AG04449 (cell line): ENCODE results near the gene UNC45A.

ENCODE experiments used
- CTCF ChIA-PET: fragments of 350-600 bp; formaldehyde crosslinking; extraction: SDS; loops from one replicate; lab custom pipeline; 2021; ENCODE audit warnings: antibody characterized with exemption; lab: Yijun Ruan, JAX
- POLR2A ChIA-PET: fragments of 400-600, 350-600 bp; formaldehyde crosslinking; extraction: SDS; loops from one replicate; lab custom pipeline; 2020; ENCODE audit warnings: antibody characterized with exemption, inconsistent platforms; lab: Yijun Ruan, JAX
- DNase-seq: peaks from one replicate; pipeline ENCODE4 v3.0.0-alpha.2; 2010; ENCODE audit warnings: low read depth, low spot score
- H3K4me3 ChIP-seq: 2 replicates; pipeline ENCODE4 v1.5.1; 2011; ENCODE audit warnings: low read depth, mild to moderate bottlenecking, control low read depth, low read length
- TF ChIP-seq, protein P1 (sequence below): IDR thresholded peaks from one replicate; pipeline ENCODE4 v1.5.1; 2011; ENCODE audit warnings: mild to moderate bottlenecking, moderate library complexity, low read length, control low read depth, inconsistent platforms; ENCODE audit not compliant: insufficient read depth; ENCODE audit errors: missing control alignments

UNC45A gene

DNA sequence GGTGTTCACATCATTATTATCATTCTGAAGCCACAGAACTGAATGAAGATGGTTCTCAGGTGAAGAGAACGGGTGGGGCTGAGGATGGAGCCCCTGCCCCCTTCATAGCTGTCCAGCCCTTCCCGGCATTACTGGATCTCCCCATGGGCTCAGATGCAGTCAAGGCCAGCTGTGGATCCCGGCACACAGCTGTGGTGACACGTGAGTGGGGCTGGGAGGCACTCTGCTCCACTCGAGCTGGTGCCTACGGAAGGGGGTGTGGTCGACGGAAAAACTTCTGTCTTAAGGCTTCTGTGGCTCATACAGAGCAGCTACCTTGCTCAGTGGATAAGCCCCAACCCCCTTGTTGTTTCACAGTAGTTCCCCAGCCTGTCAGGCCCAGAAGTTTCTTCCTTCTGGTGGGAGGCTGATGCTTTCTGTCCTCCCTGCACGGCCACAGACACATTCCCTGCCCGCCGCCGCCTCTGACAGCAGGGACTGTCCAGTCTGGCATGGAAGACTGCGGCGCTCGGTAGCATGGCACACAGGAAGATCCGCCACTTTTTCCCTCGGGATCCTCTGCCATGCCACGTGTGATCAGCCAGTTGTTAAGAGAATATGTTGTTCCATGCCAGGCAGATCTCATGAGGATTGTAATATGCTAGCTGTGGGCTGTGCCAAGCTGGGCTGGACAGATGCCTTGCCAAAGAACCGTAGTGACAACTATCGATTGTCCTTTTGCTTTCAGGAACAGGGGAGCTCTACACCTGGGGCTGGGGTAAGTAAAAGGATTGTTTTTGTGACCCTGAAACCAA lies 25.4 kb downstream of the UNC45A start:
- no peak for DNase-seq
- ChIA-PET CTCF (interaction anchor here (6.9 to 21.6 kb wide), 4 partner anchors 8 to 89 kb away, joined by 101 to 479 read pairs (median 181); partner anchors contain the start of genes HDDC3 and UNC45A), POLR2A (no interaction called here)

DNA sequence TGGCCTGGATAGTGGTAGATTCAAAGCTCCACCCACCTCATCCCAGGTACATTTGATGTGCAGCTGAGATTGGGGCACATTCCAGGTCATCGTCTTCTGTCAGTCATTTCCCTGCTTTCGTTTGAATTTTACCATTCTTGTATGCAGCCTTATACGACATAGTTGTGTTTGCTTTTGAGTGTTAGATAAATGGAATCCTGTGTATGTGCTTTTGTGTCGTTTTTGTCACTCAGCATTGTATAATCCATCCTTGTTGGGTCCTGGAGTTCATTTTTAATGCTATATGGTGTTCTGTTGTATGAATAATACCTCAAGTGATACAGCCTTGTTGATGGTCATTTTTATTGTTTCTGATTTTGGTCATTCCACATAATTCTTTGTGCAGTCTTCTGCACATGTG lies 26.9 kb downstream of the UNC45A start:
- TF ChIP-seq, protein P1, sequence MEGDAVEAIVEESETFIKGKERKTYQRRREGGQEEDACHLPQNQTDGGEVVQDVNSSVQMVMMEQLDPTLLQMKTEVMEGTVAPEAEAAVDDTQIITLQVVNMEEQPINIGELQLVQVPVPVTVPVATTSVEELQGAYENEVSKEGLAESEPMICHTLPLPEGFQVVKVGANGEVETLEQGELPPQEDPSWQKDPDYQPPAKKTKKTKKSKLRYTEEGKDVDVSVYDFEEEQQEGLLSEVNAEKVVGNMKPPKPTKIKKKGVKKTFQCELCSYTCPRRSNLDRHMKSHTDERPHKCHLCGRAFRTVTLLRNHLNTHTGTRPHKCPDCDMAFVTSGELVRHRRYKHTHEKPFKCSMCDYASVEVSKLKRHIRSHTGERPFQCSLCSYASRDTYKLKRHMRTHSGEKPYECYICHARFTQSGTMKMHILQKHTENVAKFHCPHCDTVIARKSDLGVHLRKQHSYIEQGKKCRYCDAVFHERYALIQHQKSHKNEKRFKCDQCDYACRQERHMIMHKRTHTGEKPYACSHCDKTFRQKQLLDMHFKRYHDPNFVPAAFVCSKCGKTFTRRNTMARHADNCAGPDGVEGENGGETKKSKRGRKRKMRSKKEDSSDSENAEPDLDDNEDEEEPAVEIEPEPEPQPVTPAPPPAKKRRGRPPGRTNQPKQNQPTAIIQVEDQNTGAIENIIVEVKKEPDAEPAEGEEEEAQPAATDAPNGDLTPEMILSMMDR, result no peak
- H3K4me3 ChIP-seq, result no peak overlapping the region
- ChIA-PET POLR2A (no interaction called here), CTCF (interaction anchor here (1.4 to 11.5 kb wide), 3 partner anchors 18 to 310 kb away, joined by 5 to 193 read pairs (median 169); no protein-coding TSS in a partner anchor)
- DNase-seq, result no peak

More for the DNA sequence above, 25.4 kb downstream of the UNC45A start:
- no peak overlapping the region for H3K4me3 ChIP-seq
- TF ChIP-seq, protein P1, result no peak

DNA sequence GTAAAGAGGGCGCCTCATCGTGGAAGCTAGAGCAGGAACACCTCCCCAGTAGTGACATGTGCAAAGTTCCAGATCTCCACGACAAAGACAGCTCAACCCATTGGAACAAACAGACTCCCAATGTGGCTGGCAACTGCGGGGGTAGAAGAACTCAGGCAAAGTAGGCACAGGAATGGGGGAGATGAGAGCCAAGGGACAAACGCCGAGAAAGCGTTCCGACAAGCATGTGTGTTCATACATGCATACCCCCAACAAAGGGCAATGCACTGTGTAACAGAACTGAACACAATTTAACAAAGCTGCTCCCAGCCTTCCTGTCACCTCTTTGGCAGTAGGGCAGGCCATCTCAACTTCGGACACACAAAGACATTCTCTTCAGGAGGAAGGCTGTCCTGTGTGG lies 31.2 kb downstream of the UNC45A start:
- TF ChIP-seq, protein P1, result no peak
- ChIA-PET CTCF (interaction anchor here (0.7 to 6.7 kb wide), 3 partner anchors 9 to 85 kb away, joined by 3 to 101 read pairs (median 5); partner anchors contain the start of gene RCCD1), POLR2A (no interaction called here)
- DNase-seq, result no peak
- H3K4me3 ChIP-seq, result no peak overlapping the region

DNA sequence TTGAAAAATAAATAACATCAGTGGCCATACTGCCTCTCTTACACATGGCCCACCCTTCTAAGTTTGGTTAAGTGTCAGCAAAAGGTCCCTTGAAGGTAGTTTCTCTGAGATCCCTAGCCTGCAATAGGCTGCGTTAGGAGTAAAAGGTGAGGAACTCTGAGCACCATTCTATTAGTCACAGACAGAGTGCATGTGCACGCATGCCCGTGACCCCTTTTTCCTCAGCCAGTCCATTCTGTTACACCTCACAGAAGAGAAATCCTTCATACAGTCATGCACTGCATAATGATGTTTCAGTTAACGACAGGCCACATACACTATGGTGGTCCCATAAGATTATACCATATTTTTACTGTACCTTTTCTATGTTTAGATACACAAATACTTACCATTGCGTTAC lies 32.1 kb downstream of the UNC45A start:
- no peak overlapping the region for H3K4me3 ChIP-seq
- ChIA-PET POLR2A (no interaction called here), CTCF (interaction anchor here (0.8 to 6.7 kb wide), 4 partner anchors 10 to 82 kb away, joined by 3 to 101 read pairs (median 4); partner anchors contain the start of genes RCCD1 and UNC45A)
- no peak for DNase-seq
- TF ChIP-seq, protein P1, result no peak

DNA sequence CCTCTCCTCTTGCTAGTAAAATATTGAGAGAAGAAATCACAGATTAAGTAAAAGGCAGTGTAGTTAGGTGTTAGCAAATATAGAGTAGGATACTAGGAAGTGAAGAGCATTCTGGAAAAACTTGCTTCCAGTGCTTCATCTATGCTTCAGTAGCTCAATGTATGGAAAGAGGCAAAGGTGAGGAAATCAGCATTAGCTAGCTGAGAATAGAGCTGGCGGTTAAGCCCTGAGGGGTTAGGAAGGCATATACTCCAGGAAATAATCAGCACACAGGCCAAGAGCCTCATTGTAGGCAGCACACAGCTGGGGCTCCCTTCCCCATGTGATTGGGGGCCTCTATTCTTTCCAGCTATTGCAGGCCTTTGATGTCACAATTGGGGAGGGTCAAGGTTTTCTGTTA lies 33.3 kb downstream of the UNC45A start:
- no peak overlapping the region for H3K4me3 ChIP-seq
- CTCF ChIA-PET, result interaction anchor here (1.1 to 6.7 kb wide), 2 partner anchors 11 to 82 kb away, joined by 5 to 101 read pairs; partner anchors contain the start of gene RCCD1
- TF ChIP-seq, protein P1, result no peak
- DNase-seq, result no peak
- POLR2A ChIA-PET, result no interaction called here

DNA sequence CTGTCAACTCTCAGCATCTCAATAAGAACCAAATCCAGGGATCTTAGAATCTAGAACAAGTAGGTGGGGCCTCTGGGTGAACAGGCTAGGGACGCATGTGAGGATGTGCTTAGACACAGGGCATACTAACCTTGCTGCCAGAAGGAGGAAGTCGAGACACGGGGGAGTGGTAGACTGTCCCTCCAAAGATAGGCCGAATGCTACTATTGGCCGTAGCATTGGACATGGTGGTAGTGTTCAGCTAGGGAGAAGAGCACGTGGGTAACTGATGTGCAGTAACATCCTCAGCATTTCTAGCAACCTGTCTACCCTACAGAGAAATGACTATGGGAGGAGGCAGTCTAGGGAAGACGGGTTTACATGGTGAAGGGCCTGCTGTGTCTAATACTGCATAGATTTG lies 35.2 kb downstream of the UNC45A start:
- CTCF ChIA-PET, result interaction anchor here (0.6 to 6.7 kb wide), 3 partner anchors 13 to 125 kb away, joined by 3 to 101 read pairs (median 5); partner anchors contain the start of gene RCCD1
- no peak overlapping the region for H3K4me3 ChIP-seq
- TF ChIP-seq, protein P1, result no peak
- POLR2A ChIA-PET, result no interaction called here
- DNase-seq, result no peak
